ENCODE data around the gene FAM241A. TPM values are rescaled to one million over a fixed set of nuclear protein-coding genes. Genes with fewer than 3 reads are reported as not detected.
"Not testable (repeated sequence)": the region's sequence is repeated elsewhere in the genome, so short reads cannot be mapped to it uniquely, and the experiment has no call there.

Gene FAM241A
- total and polyA plus RNA-seq, 2 of the 13 experiments (the other 11 are each of a cell fraction or from before 2014, with no cell fraction given): 0.61 to 0.69 TPM

GRCh38 chr4:112208137-112209095 is 63.2 kb downstream of the FAM241A start (continued):
- not testable (repeated sequence) for TF ChIP-seq USF2 (IDR thresholded peaks at IDR 0.05; ENCODE audit: low read depth, low read length); TCF12 (IDR thresholded peaks at IDR 0.05)
- TF ChIP-seq USF2 (CRISPR knock-in tag; IDR thresholded peaks at IDR 0.05; ENCODE audit: borderline replicate concordance): peak; percentile 66; the same call in 1 of the 2 replicates
- peak; percentile 61; the same call in 1 of the 2 replicates for TF ChIP-seq ZNF12 (CRISPR knock-in tag; IDR thresholded peaks at IDR 0.05)
- TF ChIP-seq TCF12 (CRISPR knock-in tag; IDR thresholded peaks at IDR 0.05): peak; percentile 66; the same call in 1 of the 2 replicates
- TF ChIP-seq YEATS4 (CRISPR knock-in tag; IDR thresholded peaks at IDR 0.05; ENCODE audit: borderline replicate concordance): peak; percentile 74
- peak; percentile 95 for TF ChIP-seq TCF7 (IDR thresholded peaks at IDR 0.05; ENCODE audit: low read depth)
- TF ChIP-seq NCOA1 (CRISPR knock-in tag; IDR thresholded peaks at IDR 0.05): peak; percentile 35; the same call in 1 of the 2 replicates
- TF ChIP-seq ZNF160 (CRISPR knock-in tag; IDR thresholded peaks at IDR 0.05): peak; percentile 70; the same call in 1 of the 2 replicates
- peak; percentile 59; the same call in 1 of the 2 replicates for TF ChIP-seq LCORL (IDR thresholded peaks at IDR 0.05)
- TF ChIP-seq LCORL (CRISPR knock-in tag; IDR thresholded peaks at IDR 0.05): peak; percentile 37; the same call in 1 of the 2 replicates
- TF ChIP-seq SATB2 (CRISPR knock-in tag; IDR thresholded peaks at IDR 0.05): 0 out of 2 replicates have a peak, but pooled peaks have one; percentile 34
- TF ChIP-seq, protein P1, sequence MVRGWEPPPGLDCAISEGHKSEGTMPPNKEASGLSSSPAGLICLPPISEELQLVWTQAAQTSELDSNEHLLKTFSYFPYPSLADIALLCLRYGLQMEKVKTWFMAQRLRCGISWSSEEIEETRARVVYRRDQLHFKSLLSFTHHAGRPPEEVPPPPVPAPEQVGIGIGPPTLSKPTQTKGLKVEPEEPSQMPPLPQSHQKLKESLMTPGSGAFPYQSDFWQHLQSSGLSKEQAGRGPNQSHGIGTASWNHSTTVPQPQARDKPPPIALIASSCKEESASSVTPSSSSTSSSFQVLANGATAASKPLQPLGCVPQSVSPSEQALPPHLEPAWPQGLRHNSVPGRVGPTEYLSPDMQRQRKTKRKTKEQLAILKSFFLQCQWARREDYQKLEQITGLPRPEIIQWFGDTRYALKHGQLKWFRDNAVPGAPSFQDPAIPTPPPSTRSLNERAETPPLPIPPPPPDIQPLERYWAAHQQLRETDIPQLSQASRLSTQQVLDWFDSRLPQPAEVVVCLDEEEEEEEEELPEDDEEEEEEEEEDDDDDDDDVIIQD (CRISPR knock-in tag; IDR thresholded peaks at IDR 0.05; ENCODE audit: low read depth): peak; percentile 76
- TF ChIP-seq ZBTB26 (CRISPR knock-in tag; IDR thresholded peaks at IDR 0.05; ENCODE audit: borderline replicate concordance): peak; percentile 44; the same call in 1 of the 2 replicates
- peak; percentile 57; the same call in 1 of the 2 replicates for TF ChIP-seq HMGXB3 (CRISPR knock-in tag; IDR thresholded peaks at IDR 0.05; ENCODE audit: borderline replicate concordance)
- TF ChIP-seq, protein P2, sequence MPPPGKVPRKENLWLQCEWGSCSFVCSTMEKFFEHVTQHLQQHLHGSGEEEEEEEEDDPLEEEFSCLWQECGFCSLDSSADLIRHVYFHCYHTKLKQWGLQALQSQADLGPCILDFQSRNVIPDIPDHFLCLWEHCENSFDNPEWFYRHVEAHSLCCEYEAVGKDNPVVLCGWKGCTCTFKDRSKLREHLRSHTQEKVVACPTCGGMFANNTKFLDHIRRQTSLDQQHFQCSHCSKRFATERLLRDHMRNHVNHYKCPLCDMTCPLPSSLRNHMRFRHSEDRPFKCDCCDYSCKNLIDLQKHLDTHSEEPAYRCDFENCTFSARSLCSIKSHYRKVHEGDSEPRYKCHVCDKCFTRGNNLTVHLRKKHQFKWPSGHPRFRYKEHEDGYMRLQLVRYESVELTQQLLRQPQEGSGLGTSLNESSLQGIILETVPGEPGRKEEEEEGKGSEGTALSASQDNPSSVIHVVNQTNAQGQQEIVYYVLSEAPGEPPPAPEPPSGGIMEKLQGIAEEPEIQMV (CRISPR knock-in tag; IDR thresholded peaks at IDR 0.05; ENCODE audit: low read depth): peak; percentile 42; the same call in 1 of the 2 replicates

Data from HepG2 (cell line).